HG03558 (cell line): Measurements from ENCODE around the gene PRSS36.
"Not testable (repeated sequence)": the region's sequence is repeated elsewhere in the genome, so short reads cannot be mapped to it uniquely, and the experiment has no call there.

Experiments
- ATAC-seq: cut with Tn5 transposase; IDR thresholded peaks from one replicate; pipeline ENCODE4 v1.9.1; 2021; ENCODE audit warnings: moderate number of reproducible peaks; ENCODE audit not compliant: unreplicated experiment; ENCODE audit errors: extremely low read depth

Gene PRSS36

GRCh38 chr16:31107465-31107867 is 42.4 kb downstream of the PRSS36 start:
- ATAC-seq: peak; percentile 43

- no peak for ATAC-seq
Measured at GRCh38 chr16:31106509-31107464, 43.1 kb downstream of the PRSS36 start.

- no peak for ATAC-seq
Measured at GRCh38 chr16:31105677-31106213, 44.1 kb downstream of the PRSS36 start.

- not testable (repeated sequence) for ATAC-seq
Measured at GRCh38 chr16:31100876-31101641, 48.8 kb downstream of the PRSS36 start.

GRCh38 chr16:31099860-31100638 is 49.8 kb downstream of the PRSS36 start:
- ATAC-seq: no peak

- peak; percentile 80 for ATAC-seq
Measured at GRCh38 chr16:31094424-31095120, 55.3 kb downstream of the PRSS36 start, which contains the start of gene VKORC1. Gene VKORC1, minus strand, starts transcription at chr16:31094797. Its CDS starts 68 bp downstream, at chr16:31094729.

GRCh38 chr16:31094088-31094423 is 55.8 kb downstream of the PRSS36 start:
- no peak for ATAC-seq

- ATAC-seq: no peak
Measured at GRCh38 chr16:31093132-31093703, 56.6 kb downstream of the PRSS36 start.

- no peak for ATAC-seq
Measured at GRCh38 chr16:31092330-31092729, 57.5 kb downstream of the PRSS36 start.

GRCh38 chr16:31090540-31090939 is 59.3 kb downstream of the PRSS36 start:
- ATAC-seq: no peak

GRCh38 chr16:31089199-31089598 is 60.7 kb downstream of the PRSS36 start:
- ATAC-seq: no peak
